Stomach (tissue), 9 donors: Measurements from ENCODE around the gene FXYD2. TPM values are rescaled to one million over a fixed set of nuclear protein-coding genes. Genes with fewer than 3 reads are reported as not detected.

ENCODE experiments used
- DNase-seq, 2 donors: peaks; one replicate each; pipeline versions ENCODE4 v3.0.0 to v3.0.0-alpha.2; 2013 to 2019
- H3K27ac ChIP-seq, 5 donors: fragments of 200-600 bp in 4 of 5; sonication (generic) in 4 of 5; one replicate each; pipeline ENCODE4 v1.5.1; 2013 to 2019; ENCODE audit warnings: mild to moderate bottlenecking in 1 of 5, moderate library complexity in 1 of 5
- H3K27me3 ChIP-seq, 3 donors: fragments of 200-600 bp; sonication (generic); one replicate each; pipeline ENCODE4 v1.5.1; 2017 to 2019; ENCODE audit warnings: mixed run types in 1 of 3
- H3K36me3 ChIP-seq, 4 donors: fragments of 200-600 bp; sonication (generic); 1 replicate in 3 of 4; 2 replicates in 1 of 4; pipeline ENCODE4 v1.5.1; 2016 to 2019
- H3K4me1 ChIP-seq, 4 donors: fragments of 200-600 bp; sonication (generic); one replicate each; pipeline ENCODE4 v1.5.1; 2016 to 2019
- H3K4me3 ChIP-seq, 4 donors: fragments of 200-600 bp; sonication (generic) in 3 of 4; one replicate each; pipeline ENCODE4 v1.5.1; 2016 to 2019; ENCODE audit warnings: mild to moderate bottlenecking in 1 of 4
- H3K9me3 ChIP-seq, 4 donors: fragments of 200-600 bp; sonication (generic); one replicate each; pipeline ENCODE4 v1.5.1; 2016 to 2019
- CTCF ChIP-seq, 7 experiments: fragments of 450-650 bp in 4 of 7; fragments of 200-600 bp in 3 of 7; sonication (generic) in 3 of 7; IDR thresholded peaks; one replicate each; pipeline ENCODE4 v1.5.1; 2016 to 2019; ENCODE audit warnings: antibody characterized with exemption in 7 of 7, control low read depth in 2 of 7, mild to moderate bottlenecking in 1 of 7
- EP300 ChIP-seq: sonication (generic); formaldehyde crosslinking; IDR thresholded peaks from one replicate; pipeline ENCODE4 v1.6.1; 2017; ENCODE audit warnings: antibody characterized with exemption
- POLR2A ChIP-seq, 4 donors: fragments of 450-650 bp; IDR thresholded peaks; one replicate each; pipeline ENCODE4 v1.6.1; 2016; ENCODE audit warnings: antibody characterized with exemption in 4 of 4, control low read depth in 2 of 4, mild to moderate bottlenecking in 1 of 4, moderate library complexity in 1 of 4
- POLR2AphosphoS5 ChIP-seq, 3 donors: sonication (generic); formaldehyde crosslinking; IDR thresholded peaks; one replicate each; pipeline ENCODE4 v1.6.1; 2016; ENCODE audit warnings: antibody characterized with exemption in 3 of 3
- WGBS, 5 donors: extraction: QIAGEN DNeasy Blood & Tissue Kit in 3 of 5; methylation state at CpG; one replicate each; pipeline versions ENCODE4 v1.1.5 to v1.1.7; 2013 to 2018; 5-methylcytosine and 5-hydroxymethylcytosine counted together
- intact Hi-C: fragments of 100-400 bp; cut with DNase I; formaldehyde crosslinking; loops from one replicate; pipeline ENCODE4 v1.15.1; 2023; ENCODE audit warnings: low total_unique reads
- polyA plus RNA-seq, 3 donors: library from polyadenylated mRNA; stranded (reverse); fragments of 200-250 nt; gene quantifications; one replicate each; pipeline ENCODE4 v1.2.3, GENCODE V29; 2013
- total RNA-seq, 5 donors: library from RNA; depleted of rRNA; stranded (reverse); fragments of >200 nt; gene quantifications; one replicate each; pipeline versions ENCODE4 v1.1.0 to v1.2.3, GENCODE V29; 2014 to 2016
- donor health status: healthy with polysubstance abuse.
- donor health status: Bipolar disorder and iron deficiency.
- donor health status: healthy.

The FXYD2 gene
- total and polyA plus RNA-seq, 8 donors = 0.45 to 7.8 (median 4.0) TPM; not detected in 3

GRCh38 chr11:117862753-117863152 is 38.2 kb upstream of the FXYD2 start:
- H3K4me3 ChIP-seq = no peak overlapping the region
- WGBS, 5 donors = 88 to 100% (median 91%) methylated on average over 1 of the region's 1 CpG
- intact Hi-C loops = no loop called here
- DNase-seq = peak in 1 of 2 donors; percentile 17
- H3K9me3 ChIP-seq = no peaks in the 10 kb centered on the region
- no peaks in the 10 kb centered on the region for H3K27me3 ChIP-seq
- peaks cover 12 to 63% (median 22%) of the 10 kb centered on the region in 4 donors for H3K4me1 ChIP-seq
- peak overlapping the region in 3 of 5 donors; percentile 36 to 63 (median 57) for H3K27ac ChIP-seq
- no peak for TF ChIP-seq POLR2AphosphoS5 (IDR thresholded peaks at IDR 0.05)
- no peak for TF ChIP-seq EP300
- TF ChIP-seq CTCF (IDR thresholded peaks at IDR 0.05) = no peak
- no peak for TF ChIP-seq POLR2A (IDR thresholded peaks at IDR 0.05)
- H3K36me3 ChIP-seq = no peaks in the 10 kb centered on the region

- DNase-seq = peak in 1 of 2 donors; percentile 35
- no peaks in the 10 kb centered on the region for H3K36me3 ChIP-seq
- WGBS, 5 donors = 60 to 70% (median 67%) methylated on average over 10 to 12 of the region's 12 CpGs
- no peaks in the 10 kb centered on the region for H3K27me3 ChIP-seq
- intact Hi-C loops = no loop called here
- peak overlapping the region; percentile 16 to 63 (median 50) for H3K27ac ChIP-seq
- H3K9me3 ChIP-seq = no peaks in the 10 kb centered on the region
- peaks cover 12 to 66% (median 22%) of the 10 kb centered on the region in 4 donors for H3K4me1 ChIP-seq
- TF ChIP-seq POLR2AphosphoS5 (IDR thresholded peaks at IDR 0.05) (no peak), EP300 (no peak), CTCF (IDR thresholded peaks at IDR 0.05) (no peak), POLR2A (IDR thresholded peaks at IDR 0.05) (no peak)
- H3K4me3 ChIP-seq = no peak overlapping the region
These were observed 37.6 kb upstream of the FXYD2 start for GRCh38 chr11:117862019-117862725.

- TF ChIP-seq CTCF (IDR thresholded peaks at IDR 0.05) (no peak), POLR2A (IDR thresholded peaks at IDR 0.05) (no peak), EP300 (no peak), POLR2AphosphoS5 (IDR thresholded peaks at IDR 0.05) (no peak)
- WGBS, 5 donors = 32 to 41% (median 38%) methylated on average over 13 of the region's 13 CpGs
- peak; percentile 24 to 73 for DNase-seq
- intact Hi-C loops = no loop called here
- Histone ChIP-seq H3K9me3 (no peaks in the 10 kb centered on the region), H3K4me3 (no peak overlapping the region), H3K4me1 (peaks cover 12 to 67% (median 22%) of the 10 kb centered on the region in 4 donors), H3K27ac (peak overlapping the region; percentile 16 to 63 (median 50)), H3K27me3 (no peaks in the 10 kb centered on the region), H3K36me3 (no peaks in the 10 kb centered on the region)
These were observed 36.8 kb upstream of the FXYD2 start for GRCh38 chr11:117861151-117862018.

GRCh38 chr11:117860139-117860538 is 35.6 kb upstream of the FXYD2 start:
- 72 to 91% (median 79%) methylated on average over 6 of the region's 6 CpGs for WGBS, 5 donors
- no peak overlapping the region for H3K4me3 ChIP-seq
- intact Hi-C loops = no loop called here
- no peaks in the 10 kb centered on the region for H3K36me3 ChIP-seq
- H3K4me1 ChIP-seq = peaks cover 12 to 68% (median 22%) of the 10 kb centered on the region in 4 donors
- TF ChIP-seq POLR2A (IDR thresholded peaks at IDR 0.05) = no peak
- no peak for TF ChIP-seq POLR2AphosphoS5 (IDR thresholded peaks at IDR 0.05)
- TF ChIP-seq CTCF (IDR thresholded peaks at IDR 0.05) = no peak
- TF ChIP-seq EP300 = no peak
- no peaks in the 10 kb centered on the region for H3K9me3 ChIP-seq
- no peak overlapping the region for H3K27ac ChIP-seq
- peak in 1 of 2 donors; percentile 22 for DNase-seq
- H3K27me3 ChIP-seq = no peaks in the 10 kb centered on the region
